Measurements from ENCODE around the gene KDM3A. TPM values are rescaled to one million over a fixed set of nuclear protein-coding genes. Genes with fewer than 3 reads are reported as not detected.
A peak's percentile ranks its signal among the peaks of the same experiment; 100 is the strongest.

Gene KDM3A
- total and polyA plus RNA-seq, 3 donors from 2014 or later = 88.8 to 126 (median 106) TPM

DNA sequence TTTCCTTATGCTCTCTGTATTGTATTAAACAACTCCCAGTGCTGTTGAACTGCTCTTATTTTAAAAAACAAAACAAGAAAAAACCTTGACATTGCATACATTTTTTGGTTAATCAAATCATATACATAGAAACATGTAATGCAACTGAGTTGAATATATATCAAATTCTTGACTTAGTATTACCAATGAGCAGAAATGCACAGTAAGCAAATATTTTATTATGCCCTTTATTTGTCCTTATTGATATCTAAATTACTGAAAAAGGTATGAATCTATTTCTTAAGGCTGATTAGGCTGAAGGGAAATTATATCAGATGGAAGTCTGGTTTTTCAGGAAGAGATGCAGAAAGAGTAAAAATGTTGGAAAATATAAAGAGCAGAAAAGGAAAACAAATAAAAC lies 6.9 kb upstream of the KDM3A start:
- intact Hi-C loops (cut with DNase I; ENCODE audit: low total_unique reads) = no loop called here
- Histone ChIP-seq H3K4me1 (no peaks in the 10 kb centered on the region), H3K36me3 (ENCODE audit: low read depth, missing control alignments) (no peaks in the 10 kb centered on the region), H3K27me3 (no peaks in the 10 kb centered on the region), H3K27ac (no peak overlapping the region), H3K9me3 (no peaks in the 10 kb centered on the region), H3K4me3 (no peak overlapping the region)
- DNase-seq = no peak
- TF ChIP-seq, protein P1, sequence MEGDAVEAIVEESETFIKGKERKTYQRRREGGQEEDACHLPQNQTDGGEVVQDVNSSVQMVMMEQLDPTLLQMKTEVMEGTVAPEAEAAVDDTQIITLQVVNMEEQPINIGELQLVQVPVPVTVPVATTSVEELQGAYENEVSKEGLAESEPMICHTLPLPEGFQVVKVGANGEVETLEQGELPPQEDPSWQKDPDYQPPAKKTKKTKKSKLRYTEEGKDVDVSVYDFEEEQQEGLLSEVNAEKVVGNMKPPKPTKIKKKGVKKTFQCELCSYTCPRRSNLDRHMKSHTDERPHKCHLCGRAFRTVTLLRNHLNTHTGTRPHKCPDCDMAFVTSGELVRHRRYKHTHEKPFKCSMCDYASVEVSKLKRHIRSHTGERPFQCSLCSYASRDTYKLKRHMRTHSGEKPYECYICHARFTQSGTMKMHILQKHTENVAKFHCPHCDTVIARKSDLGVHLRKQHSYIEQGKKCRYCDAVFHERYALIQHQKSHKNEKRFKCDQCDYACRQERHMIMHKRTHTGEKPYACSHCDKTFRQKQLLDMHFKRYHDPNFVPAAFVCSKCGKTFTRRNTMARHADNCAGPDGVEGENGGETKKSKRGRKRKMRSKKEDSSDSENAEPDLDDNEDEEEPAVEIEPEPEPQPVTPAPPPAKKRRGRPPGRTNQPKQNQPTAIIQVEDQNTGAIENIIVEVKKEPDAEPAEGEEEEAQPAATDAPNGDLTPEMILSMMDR (IDR thresholded peaks at IDR 0.05) = no peak
- TF ChIP-seq POLR2A (IDR thresholded peaks at IDR 0.05) = no peak

GRCh38 chr2:86435531-86435930 lies 5.6 kb upstream of the KDM3A start:
- H3K27ac ChIP-seq = no peak overlapping the region
- no peaks in the 10 kb centered on the region for H3K4me1 ChIP-seq
- DNase-seq = no peak
- no peaks in the 10 kb centered on the region for H3K36me3 ChIP-seq (ENCODE audit: low read depth, missing control alignments)
- intact Hi-C loops (cut with DNase I; ENCODE audit: low total_unique reads) = no loop called here
- TF ChIP-seq, protein P1 (IDR thresholded peaks at IDR 0.05) = no peak
- no peak for TF ChIP-seq POLR2A (IDR thresholded peaks at IDR 0.05)
- WGBS, 2 donors = 86 to 93% methylated on average over 4 of the region's 4 CpGs
- H3K9me3 ChIP-seq = no peaks in the 10 kb centered on the region
- no peaks in the 10 kb centered on the region for H3K27me3 ChIP-seq
- no peak overlapping the region for H3K4me3 ChIP-seq

DNA sequence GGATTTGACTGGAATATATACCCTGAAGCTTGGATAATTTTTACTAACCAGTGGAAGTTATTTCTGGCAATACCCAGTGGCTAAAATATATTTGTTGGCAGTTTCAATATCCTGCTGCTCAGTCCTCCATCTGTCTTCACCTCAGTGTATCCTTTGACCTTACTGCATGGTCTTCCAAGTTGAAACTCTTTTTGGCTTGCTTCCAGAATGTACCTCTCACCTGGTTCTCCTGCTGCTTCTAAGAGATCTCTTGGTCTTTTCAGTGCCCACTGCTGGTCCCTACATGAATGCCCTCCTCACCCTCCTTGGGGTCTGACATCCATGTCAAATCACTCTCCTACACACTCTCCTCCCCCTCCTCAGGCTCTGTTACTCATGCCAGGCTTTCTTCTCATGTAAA lies 4.8 kb upstream of the KDM3A start:
- Histone ChIP-seq H3K9me3 (no peaks in the 10 kb centered on the region), H3K4me3 (no peak overlapping the region), H3K27ac (no peak overlapping the region), H3K27me3 (no peaks in the 10 kb centered on the region), H3K4me1 (no peaks in the 10 kb centered on the region), H3K36me3 (ENCODE audit: low read depth, missing control alignments) (no peaks in the 10 kb centered on the region)
- no peak for DNase-seq
- intact Hi-C loops (cut with DNase I; ENCODE audit: low total_unique reads) = no loop called here
- TF ChIP-seq POLR2A (IDR thresholded peaks at IDR 0.05) = no peak
- TF ChIP-seq, protein P1 (IDR thresholded peaks at IDR 0.05) = no peak

DNA sequence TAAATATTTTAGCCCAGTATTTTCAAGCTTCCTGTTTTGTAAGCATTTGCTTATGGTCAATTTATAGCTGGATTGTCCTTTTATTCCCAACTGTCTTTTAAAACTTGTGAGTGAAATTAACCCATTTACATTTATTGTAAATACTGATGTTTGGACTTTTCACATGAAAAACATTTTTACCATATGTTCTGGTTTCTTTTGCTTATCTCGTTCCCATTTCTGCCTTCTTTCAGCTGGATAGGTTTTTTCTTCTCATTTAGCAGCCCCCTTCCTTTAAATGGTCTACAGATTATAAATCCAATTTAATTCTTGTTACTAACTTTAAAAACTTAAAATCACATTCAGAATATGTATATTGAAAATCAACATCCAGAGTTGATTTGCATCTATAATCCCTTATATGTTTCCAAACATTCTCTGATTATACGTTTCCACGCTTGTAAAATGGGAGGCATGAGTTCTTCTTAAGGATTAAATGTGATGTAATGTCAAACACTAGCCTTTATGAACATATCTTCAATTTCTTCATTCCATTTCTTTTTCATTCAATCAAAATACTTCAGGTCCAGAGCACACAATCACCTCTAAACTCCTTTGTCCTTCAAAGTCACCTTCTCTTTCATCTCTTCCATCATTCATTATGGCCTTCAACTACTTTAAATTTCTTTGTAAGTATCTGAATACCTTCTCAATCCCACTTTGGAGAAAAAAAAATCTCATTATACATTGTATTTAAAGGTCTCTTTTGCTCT lies 1.1 kb upstream of the KDM3A start:
- WGBS, 2 donors = 72 to 78% methylated on average over 3 of the region's 3 CpGs
- intact Hi-C loops (cut with DNase I; ENCODE audit: low total_unique reads) = no loop called here

More for the DNA sequence above, 1.1 kb upstream of the KDM3A start:
- H3K4me3 ChIP-seq = peak overlapping the region; percentile 88 to 91
- no peak for DNase-seq
- H3K27me3 ChIP-seq = no peaks in the 10 kb centered on the region
- TF ChIP-seq, protein P1 (IDR thresholded peaks at IDR 0.05) = no peak
- TF ChIP-seq POLR2A (IDR thresholded peaks at IDR 0.05) = no peak
- H3K36me3 ChIP-seq (ENCODE audit: low read depth, missing control alignments) = no peaks in the 10 kb centered on the region
- H3K9me3 ChIP-seq = no peaks in the 10 kb centered on the region
- peaks cover 18% of the 10 kb centered on the region for H3K4me1 ChIP-seq
- peak overlapping the region; percentile 95 to 97 for H3K27ac ChIP-seq
